ENCODE measurements around the gene RAMACL.
"Not testable (repeated sequence)": the region's sequence is repeated elsewhere in the genome, so short reads cannot be mapped to it uniquely, and the experiment has no call there.

RAMACL gene

DNA sequence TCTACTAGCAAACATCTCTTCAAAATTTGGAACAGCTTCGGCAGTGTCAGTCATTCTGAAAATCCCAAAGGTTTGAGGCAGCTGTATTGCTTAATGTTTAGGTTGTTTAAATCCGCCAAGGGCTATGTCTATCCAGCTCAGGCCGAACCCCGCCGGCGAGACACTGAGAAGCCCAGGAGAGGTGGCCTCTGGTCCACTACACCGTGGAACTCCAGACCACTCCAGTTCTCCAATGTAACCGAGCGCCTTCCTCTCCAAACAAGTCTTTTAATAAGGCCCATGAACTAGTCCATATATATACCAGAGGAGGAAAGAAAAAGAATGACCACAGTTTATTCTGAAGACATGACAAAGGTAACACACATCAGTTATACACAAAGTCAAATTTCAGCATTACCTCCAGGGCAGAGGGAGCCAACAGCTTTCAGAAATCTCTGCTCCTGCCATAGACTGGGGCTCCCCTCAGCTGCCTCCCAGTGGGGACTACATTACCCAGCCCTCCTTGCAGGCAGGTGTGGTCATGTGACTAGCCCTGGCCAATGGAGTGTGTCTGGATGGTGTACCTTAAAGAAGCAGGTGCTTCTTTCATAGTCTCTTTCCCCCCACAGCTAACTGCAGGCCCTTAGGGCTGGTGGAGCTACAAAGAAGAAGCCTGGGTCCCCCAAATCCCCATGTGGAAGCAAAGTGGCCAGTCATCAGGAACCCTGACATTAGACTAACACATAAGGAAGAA is at the start of gene RAMACL:
TSS of gene RAMACL (minus strand) at position 255 of the 733 bp plus-strand sequence. CDS start at position 54, 201 bp downstream.
- peak in 1 of 3 donors; percentile 9 for DNase-seq (ENCODE audit: low read depth in 3 of 3, low spot score in 1 of 3)

GRCh38 chr6:166635013-166635970 is 48.8 kb upstream of the RAMACL start:
- no peak for DNase-seq (ENCODE audit: low read depth in 3 of 3, low spot score in 1 of 3)

- not testable (repeated sequence) for DNase-seq (ENCODE audit: low read depth in 3 of 3, low spot score in 1 of 3)
Measured at GRCh38 chr6:166634581-166634980, 48.1 kb upstream of the RAMACL start.

DNA sequence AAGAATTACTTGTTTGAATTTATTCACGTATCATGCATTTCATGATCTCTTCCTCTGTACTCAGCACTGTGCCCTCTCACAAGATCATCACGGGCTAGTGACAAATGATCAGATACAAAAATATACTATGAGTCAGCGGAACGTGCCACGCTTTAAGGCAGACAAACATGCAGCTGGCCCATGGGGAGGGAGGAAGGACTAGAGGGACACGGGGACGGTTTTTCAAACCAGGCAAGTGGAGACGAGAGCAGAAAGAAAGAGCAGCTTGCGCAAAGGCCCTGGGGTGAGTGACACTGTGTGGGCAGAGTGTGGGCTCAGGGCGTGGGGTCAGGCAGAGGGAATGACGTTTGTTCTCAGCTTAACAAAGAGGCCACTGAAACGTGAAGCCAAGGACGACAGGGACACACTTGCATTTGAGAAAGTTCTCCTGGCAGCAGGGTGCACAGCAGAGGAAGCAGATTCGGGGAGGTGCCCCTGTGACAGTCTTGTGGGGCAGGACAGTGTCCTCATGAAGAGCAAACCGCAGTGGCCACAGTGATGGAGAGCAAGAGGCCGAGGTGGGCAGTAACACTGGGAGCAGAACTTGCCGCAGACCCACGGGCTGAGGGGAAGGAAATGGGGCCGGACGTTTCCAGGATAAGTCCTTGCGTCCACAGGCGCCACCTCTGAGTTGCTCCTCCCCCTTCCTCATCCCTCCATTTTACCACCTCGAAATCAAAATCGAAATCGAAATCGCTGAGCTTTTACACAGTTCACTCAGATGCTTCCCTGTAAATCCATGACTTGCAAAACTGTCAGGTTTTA is 47.5 kb upstream of the RAMACL start:
- no peak for DNase-seq (ENCODE audit: low read depth in 3 of 3, low spot score in 1 of 3)

GRCh38 chr6:166632731-166633130 is 46.3 kb upstream of the RAMACL start:
- DNase-seq (ENCODE audit: low read depth in 3 of 3, low spot score in 1 of 3): no peak

DNA sequence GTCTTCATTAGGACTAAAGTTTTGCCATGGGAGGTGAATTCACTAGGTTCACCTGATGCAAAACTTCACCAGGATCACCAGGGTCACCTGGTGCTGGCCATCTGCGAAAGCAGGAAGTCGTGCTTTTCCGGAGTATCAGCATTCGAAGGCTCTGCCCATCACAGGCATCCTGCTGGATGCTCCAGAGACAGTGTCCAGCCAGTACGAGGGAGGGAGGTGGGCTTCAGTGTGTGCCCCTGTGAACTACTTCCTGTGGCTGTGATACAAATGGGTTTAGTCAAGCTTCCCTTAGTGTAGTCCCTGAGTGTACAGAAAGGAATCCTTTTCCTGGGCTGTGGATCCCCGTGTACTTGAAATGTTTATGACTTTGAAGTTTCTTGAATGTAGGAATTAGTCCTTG is 44.0 kb upstream of the RAMACL start:
- DNase-seq (ENCODE audit: low read depth in 3 of 3, low spot score in 1 of 3): no peak

DNA sequence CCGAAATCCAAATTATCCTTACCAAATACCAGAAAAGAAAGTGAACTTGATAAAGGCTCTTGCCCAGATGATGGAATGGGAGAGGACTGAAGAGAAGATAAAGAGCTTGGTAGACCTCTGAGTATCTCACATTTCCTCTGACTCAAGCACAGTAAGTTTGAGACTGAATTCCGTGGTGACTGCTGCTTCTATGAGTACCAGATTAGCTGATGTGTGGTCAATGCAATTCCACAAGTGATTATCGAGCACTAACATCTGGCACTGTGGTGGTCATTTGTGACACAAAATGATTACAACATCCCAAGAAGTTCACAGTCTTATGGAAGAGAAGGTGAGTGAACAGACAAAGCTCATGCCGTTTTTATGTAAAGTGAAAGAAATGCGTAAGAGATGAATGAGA is 43.1 kb upstream of the RAMACL start:
- no peak for DNase-seq (ENCODE audit: low read depth in 3 of 3, low spot score in 1 of 3)

GRCh38 chr6:166627875-166628801 is 41.7 kb upstream of the RAMACL start:
- DNase-seq (ENCODE audit: low read depth in 3 of 3, low spot score in 1 of 3): no peak

GRCh38 chr6:166627033-166627874 is 40.8 kb upstream of the RAMACL start, which contains the start of gene RPS6KA2:
Gene RPS6KA2, minus strand, starts transcription at chr6:166627251. Its CDS starts 232 bp downstream, at chr6:166627019.
- DNase-seq (ENCODE audit: low read depth in 3 of 3, low spot score in 1 of 3): peak; percentile 99 to 100 (median 100)

DNA sequence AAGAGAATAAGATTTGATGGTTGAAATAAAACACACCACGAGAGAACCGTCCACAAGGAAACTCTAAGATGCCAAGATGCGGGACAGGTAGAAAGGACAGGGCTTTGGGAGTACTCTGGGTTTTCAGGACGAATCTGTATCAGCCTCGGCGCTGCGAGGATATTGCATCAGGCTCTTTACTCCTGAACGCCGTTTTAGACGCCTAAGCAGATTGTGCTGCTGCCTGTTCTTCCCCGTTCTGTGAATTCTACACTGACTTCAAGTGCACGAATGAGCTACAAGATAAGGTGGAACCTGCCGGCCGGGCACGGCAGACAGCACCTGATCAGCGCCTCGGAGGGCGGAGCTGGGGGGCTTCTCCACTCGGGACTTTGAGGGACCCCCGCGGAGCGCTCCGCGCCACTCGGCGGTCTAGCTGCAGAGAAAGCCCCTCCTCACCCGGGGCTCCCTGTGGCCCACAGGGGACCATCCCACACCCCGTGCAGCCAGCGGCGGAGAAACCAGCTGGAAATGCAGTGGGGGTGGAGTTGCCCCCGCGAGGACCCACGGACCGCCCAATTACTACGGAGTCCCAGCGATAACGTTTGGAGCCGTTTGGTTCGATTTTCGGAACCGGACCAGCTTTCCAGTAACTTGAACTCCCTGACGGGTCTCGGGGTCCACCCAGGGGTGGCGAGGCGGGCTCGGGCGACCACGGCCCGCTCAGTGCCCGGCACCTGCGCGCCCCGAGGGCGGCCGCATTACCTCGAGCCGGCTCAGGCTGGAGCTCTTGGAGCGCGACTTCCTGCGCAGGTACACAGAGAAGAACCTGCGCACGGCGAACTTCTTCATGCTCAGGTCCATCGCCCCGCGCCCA is 39.9 kb upstream of the RAMACL start:
- DNase-seq (ENCODE audit: low read depth in 3 of 3, low spot score in 1 of 3): peak in 2 of 3 donors; percentile 8 to 14

- no peak for DNase-seq (ENCODE audit: low read depth in 3 of 3, low spot score in 1 of 3)
Measured at GRCh38 chr6:166625356-166625755, 38.9 kb upstream of the RAMACL start.

GRCh38 chr6:166624275-166624674 is 37.8 kb upstream of the RAMACL start:
- DNase-seq (ENCODE audit: low read depth in 3 of 3, low spot score in 1 of 3): no peak

DNA sequence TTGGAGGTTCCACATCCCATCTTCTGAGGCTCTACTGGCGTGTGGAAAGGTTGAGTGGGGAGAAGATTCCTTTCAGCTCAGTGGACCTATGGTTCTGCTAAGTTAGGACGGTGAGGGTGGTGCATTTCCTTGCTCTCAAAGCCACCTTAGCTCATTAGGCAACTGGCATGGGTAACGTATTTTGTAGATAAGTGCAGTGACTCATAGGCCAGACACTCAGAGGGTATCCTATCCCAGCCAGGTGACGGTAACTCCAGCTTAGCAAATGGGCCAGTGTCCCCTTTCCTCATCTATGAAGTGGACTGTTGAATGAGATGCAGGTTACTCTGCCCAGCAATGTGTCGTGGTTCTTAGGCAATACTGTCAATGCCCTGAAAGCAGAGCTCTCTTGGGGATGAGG is 36.8 kb upstream of the RAMACL start:
- no peak for DNase-seq (ENCODE audit: low read depth in 3 of 3, low spot score in 1 of 3)

DNA sequence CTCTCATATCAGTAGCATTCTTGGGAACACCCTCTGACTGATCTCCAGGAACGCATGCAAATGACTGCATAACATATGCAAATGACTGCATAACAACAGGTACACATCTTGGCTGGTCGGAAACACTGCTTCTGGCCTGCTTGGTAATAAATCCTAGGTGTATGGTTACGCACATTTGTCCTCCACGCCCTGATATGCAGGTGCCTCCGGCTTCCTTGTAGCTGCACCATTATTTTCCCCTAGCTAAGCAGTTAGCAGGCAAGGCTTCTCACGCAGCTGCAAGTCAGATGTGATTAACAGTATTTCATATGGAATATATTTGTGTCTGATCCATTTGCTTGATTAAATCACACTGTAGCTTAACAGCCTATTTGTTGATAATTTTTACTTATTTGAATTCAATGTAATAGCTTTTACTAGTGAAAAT is 34.6 kb upstream of the RAMACL start:
- DNase-seq (ENCODE audit: low read depth in 3 of 3, low spot score in 1 of 3): no peak

GRCh38 chr6:166620478-166621113 is 34.1 kb upstream of the RAMACL start:
- no peak for DNase-seq (ENCODE audit: low read depth in 3 of 3, low spot score in 1 of 3)

- DNase-seq (ENCODE audit: low read depth in 3 of 3, low spot score in 1 of 3): no peak
Measured at GRCh38 chr6:166619912-166620311, 33.4 kb upstream of the RAMACL start.

DNA sequence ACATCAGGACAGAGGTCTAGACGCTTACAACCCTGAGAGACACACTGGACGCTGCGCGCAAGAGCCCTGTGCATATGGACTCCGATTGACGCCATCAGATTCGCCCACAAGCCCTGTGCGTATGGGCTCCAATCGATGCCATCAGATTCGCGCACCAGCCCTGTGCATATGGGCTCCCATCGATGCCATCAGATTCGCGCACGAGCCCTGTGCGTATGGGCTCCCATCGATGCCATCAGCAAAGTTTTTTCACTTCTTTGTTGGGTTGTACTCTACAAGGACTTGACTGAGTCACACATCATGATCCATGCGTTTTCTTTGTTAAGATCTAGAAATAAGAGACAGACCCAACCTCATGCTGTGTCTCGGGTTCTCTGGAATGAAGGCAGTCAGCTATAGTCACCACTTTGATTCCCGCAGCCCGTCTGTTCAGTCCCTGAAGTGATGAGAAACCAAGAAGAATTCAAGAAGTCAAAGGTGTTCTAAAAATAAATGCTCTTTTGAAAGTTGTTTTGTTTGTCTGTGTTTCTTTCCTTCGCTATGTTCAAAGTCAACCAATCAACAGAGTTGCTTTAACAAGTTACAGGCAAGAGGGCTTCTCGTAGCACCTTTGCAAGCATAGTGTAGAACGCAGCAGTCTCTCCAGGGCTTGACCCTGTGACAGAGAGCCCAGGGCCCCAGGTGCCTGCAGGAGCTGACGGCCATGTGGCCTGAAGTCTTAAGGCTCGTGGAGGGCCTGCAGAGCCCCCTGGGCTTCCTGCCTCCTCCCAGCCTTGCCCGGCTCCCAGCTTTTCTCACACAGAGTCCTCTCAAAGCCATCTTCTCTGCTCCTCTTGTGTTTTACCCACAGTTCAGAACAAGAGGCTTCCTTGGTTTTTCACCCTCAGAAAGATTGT is 32.6 kb upstream of the RAMACL start:
- no peak for DNase-seq (ENCODE audit: low read depth in 3 of 3, low spot score in 1 of 3)
